Liver (tissue), 3 donors: ENCODE results near the gene NRAS.

Experiments
- GABPA ChIP-seq, 2 donors: IDR thresholded peaks in 1 of 2; conservative IDR thresholded peaks in 1 of 2; 2 replicates each; pipeline ENCODE4 v1.6.1; 2016; ENCODE audit warnings: antibody characterized with exemption in 2 of 2, mild to moderate bottlenecking in 1 of 2, moderate library complexity in 1 of 2
- RAD21 ChIP-seq, 2 donors: IDR thresholded peaks; 2 replicates each; pipeline ENCODE4 v1.6.1; 2016; ENCODE audit warnings: antibody characterized with exemption in 2 of 2, mild to moderate bottlenecking in 2 of 2
- SP1 ChIP-seq: IDR thresholded peaks from 2 replicates; pipeline ENCODE4 v1.6.1; 2018; ENCODE audit warnings: antibody characterized with exemption, mild to moderate bottlenecking
- TAF1 ChIP-seq: conservative IDR thresholded peaks from 2 replicates; pipeline ENCODE4 v1.6.1; 2016; ENCODE audit warnings: antibody characterized with exemption, mild to moderate bottlenecking
- YY1 ChIP-seq: IDR thresholded peaks from 2 replicates; pipeline ENCODE4 v1.6.1; 2016; ENCODE audit warnings: antibody characterized with exemption, mild to moderate bottlenecking
- TF ChIP-seq, protein P1 (sequence below): fragments of 150-350 bp; IDR thresholded peaks from 2 replicates; pipeline ENCODE4 v1.5.1; 2017; ENCODE audit warnings: improper control_type of control experiment, low read depth, low read length; ENCODE audit not compliant: missing input control
- TF ChIP-seq, protein P2 (sequence below): IDR thresholded peaks from 2 replicates; pipeline ENCODE4 v1.6.1; 2016; ENCODE audit warnings: antibody characterized with exemption
- TF ChIP-seq, protein P3 (sequence below): IDR thresholded peaks from 2 replicates; pipeline ENCODE4 v1.6.1; 2016; ENCODE audit warnings: antibody characterized with exemption
- TF ChIP-seq, protein P4 (sequence below): IDR thresholded peaks from 2 replicates; pipeline ENCODE4 v1.6.1; 2016; ENCODE audit warnings: antibody characterized with exemption, mild to moderate bottlenecking
- donor health status: healthy.
- donor health status: healthy.

DNA sequence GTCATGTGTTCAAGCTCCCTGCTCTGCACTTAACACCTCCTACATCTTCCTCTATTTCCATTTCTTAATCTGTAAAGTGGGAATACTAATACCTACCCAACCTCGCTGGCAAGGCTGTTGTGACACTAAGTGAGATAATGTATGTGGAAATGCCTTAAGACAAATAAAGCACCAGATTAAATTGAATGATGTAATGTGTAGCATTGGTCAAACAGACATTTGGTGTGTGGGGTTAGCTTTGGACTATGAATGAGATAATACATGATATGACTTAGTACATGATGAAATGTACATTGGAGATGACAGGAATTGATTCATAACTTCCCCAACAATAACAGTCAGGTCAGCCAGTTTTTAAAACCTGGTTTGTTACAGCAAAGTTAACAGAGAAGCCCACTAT, 26.4 kb downstream of the NRAS start:
- TF ChIP-seq, protein P1, sequence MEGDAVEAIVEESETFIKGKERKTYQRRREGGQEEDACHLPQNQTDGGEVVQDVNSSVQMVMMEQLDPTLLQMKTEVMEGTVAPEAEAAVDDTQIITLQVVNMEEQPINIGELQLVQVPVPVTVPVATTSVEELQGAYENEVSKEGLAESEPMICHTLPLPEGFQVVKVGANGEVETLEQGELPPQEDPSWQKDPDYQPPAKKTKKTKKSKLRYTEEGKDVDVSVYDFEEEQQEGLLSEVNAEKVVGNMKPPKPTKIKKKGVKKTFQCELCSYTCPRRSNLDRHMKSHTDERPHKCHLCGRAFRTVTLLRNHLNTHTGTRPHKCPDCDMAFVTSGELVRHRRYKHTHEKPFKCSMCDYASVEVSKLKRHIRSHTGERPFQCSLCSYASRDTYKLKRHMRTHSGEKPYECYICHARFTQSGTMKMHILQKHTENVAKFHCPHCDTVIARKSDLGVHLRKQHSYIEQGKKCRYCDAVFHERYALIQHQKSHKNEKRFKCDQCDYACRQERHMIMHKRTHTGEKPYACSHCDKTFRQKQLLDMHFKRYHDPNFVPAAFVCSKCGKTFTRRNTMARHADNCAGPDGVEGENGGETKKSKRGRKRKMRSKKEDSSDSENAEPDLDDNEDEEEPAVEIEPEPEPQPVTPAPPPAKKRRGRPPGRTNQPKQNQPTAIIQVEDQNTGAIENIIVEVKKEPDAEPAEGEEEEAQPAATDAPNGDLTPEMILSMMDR = no peak
- no peak for TF ChIP-seq YY1
- no peak for TF ChIP-seq GABPA (IDR thresholded peaks at IDR 0.05 in 1 of 2, conservative IDR thresholded peaks at IDR 0.05 in 1 of 2)
- no peak for TF ChIP-seq RAD21 (IDR thresholded peaks at IDR 0.05)
- TF ChIP-seq, protein P2, sequence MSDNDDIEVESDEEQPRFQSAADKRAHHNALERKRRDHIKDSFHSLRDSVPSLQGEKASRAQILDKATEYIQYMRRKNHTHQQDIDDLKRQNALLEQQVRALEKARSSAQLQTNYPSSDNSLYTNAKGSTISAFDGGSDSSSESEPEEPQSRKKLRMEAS = no peak
- TF ChIP-seq, protein P3, sequence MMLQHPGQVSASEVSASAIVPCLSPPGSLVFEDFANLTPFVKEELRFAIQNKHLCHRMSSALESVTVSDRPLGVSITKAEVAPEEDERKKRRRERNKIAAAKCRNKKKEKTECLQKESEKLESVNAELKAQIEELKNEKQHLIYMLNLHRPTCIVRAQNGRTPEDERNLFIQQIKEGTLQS = no peak
- TF ChIP-seq SP1 = no peak
- TF ChIP-seq, protein P4, sequence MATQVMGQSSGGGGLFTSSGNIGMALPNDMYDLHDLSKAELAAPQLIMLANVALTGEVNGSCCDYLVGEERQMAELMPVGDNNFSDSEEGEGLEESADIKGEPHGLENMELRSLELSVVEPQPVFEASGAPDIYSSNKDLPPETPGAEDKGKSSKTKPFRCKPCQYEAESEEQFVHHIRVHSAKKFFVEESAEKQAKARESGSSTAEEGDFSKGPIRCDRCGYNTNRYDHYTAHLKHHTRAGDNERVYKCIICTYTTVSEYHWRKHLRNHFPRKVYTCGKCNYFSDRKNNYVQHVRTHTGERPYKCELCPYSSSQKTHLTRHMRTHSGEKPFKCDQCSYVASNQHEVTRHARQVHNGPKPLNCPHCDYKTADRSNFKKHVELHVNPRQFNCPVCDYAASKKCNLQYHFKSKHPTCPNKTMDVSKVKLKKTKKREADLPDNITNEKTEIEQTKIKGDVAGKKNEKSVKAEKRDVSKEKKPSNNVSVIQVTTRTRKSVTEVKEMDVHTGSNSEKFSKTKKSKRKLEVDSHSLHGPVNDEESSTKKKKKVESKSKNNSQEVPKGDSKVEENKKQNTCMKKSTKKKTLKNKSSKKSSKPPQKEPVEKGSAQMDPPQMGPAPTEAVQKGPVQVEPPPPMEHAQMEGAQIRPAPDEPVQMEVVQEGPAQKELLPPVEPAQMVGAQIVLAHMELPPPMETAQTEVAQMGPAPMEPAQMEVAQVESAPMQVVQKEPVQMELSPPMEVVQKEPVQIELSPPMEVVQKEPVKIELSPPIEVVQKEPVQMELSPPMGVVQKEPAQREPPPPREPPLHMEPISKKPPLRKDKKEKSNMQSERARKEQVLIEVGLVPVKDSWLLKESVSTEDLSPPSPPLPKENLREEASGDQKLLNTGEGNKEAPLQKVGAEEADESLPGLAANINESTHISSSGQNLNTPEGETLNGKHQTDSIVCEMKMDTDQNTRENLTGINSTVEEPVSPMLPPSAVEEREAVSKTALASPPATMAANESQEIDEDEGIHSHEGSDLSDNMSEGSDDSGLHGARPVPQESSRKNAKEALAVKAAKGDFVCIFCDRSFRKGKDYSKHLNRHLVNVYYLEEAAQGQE = no peak
- no peak for TF ChIP-seq TAF1
